ENCODE measurements around the gene NUDT4. TPM values are rescaled to one million over a fixed set of nuclear protein-coding genes. Genes with fewer than 3 reads are reported as not detected.
"Not testable (repeated sequence)": the region's sequence is repeated elsewhere in the genome, so short reads cannot be mapped to it uniquely, and the experiment has no call there.

NUDT4 gene
- total and polyA plus RNA-seq, 10 of the 15 experiments (the other 5 are each of a cell fraction or from before 2014, with no cell fraction given): 26.6 to 91.6 (median 63.1) TPM

GRCh38 chr12:93412396-93412795 is 34.7 kb downstream of the NUDT4 start:
- POLR2A ChIA-PET; H3K9ac ChIP-seq (ENCODE audit: control insufficient read depth, insufficient read depth, low read length); H3K4me3 ChIP-seq; in situ Hi-C loops (cut with MboI); H3K27me3 ChIP-seq (replicated peaks in 1 of 2; ENCODE audit: control insufficient read depth in 2 of 2, insufficient read depth in 2 of 2, low read length in 1 of 2); RAD21 ChIA-PET (ENCODE audit: unreplicated experiment); H3K4me2 ChIP-seq (ENCODE audit: control insufficient read depth, insufficient read depth); H4K20me1 ChIP-seq (ENCODE audit: control insufficient read depth, insufficient read depth); FAIRE-seq; ATAC-seq; BruUV-seq (replicated peaks); DNase-seq (ENCODE audit: low read depth, low spot score); H3K27ac ChIP-seq (ENCODE audit: control insufficient read depth, insufficient read depth); H3K9me3 ChIP-seq (replicated peaks; ENCODE audit: control insufficient read depth, insufficient read depth, low read length); H2AFZ ChIP-seq (ENCODE audit: control insufficient read depth, low read depth, low read length); intact Hi-C loops (cut with micrococcal nuclease; ENCODE audit: unreplicated experiment): not testable (repeated sequence)
- 97% methylated on average over 8 of the region's 8 CpGs for WGBS (ENCODE audit: insufficient coverage, insufficient replicate concordance, low lambda C conversion rate, missing lambda C conversion rate)
- Histone ChIP-seq H3K4me1 (ENCODE audit: control insufficient read depth, insufficient read depth, low read length) (peaks cover 27% of the 10 kb centered on the region), H3K36me3 (ENCODE audit: control insufficient read depth in 2 of 2, insufficient read depth in 2 of 2, low read length in 1 of 2) (peaks cover 1 to 14% of the 10 kb centered on the region in 2 experiments; a peak in 2 of 4 replicates), H3K79me2 (ENCODE audit: control insufficient read depth, insufficient read depth, low read length) (peaks cover 55% of the 10 kb centered on the region)
- CTCF ChIA-PET: interaction anchor here (1.2 to 8.8 kb wide), 3 partner anchors 10 to 424 kb away, joined by 3 to 166 read pairs (median 4); no protein-coding TSS in a partner anchor
- SMC1A ChIA-PET (ENCODE audit: uncharacterized antibody, unreplicated experiment): interaction anchor here (0.6 to 4.1 kb wide), 5 partner anchors 9 to 433 kb away, joined by 3 to 36 read pairs (median 3); no protein-coding TSS in a partner anchor

DNA sequence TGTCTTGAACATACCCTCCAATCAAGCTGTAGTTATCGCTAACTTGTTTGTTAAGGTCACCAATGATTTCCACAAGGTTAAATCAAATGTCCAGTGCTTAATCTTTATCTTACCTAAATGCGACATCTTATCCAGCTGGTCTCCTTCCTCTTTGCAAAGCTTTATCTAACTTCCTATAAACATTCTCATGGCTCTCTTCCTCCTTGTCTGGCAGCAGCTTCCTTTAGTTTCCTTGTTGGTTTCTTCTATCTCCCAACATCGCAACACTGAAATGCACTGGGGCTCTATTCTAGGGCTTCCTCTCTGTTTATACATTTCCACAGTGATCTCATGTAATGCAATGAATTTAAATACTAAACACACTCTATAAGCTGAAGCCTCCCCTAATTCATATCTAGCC is 35.3 kb downstream of the NUDT4 start:
- ChIA-PET CTCF (interaction anchor here (1.2 to 8.8 kb wide), 6 partner anchors 9 to 425 kb away, joined by 3 to 166 read pairs (median 11); no protein-coding TSS in a partner anchor), POLR2A (no interaction called here), RAD21 (ENCODE audit: unreplicated experiment) (interaction anchor here (0.8 kb wide), 1 partner anchor 30 kb away, joined by 4 read pairs; no protein-coding TSS in a partner anchor), SMC1A (ENCODE audit: uncharacterized antibody, unreplicated experiment) (interaction anchor here (0.6 to 4.1 kb wide), 8 partner anchors 10 to 434 kb away, joined by 3 to 36 read pairs (median 3); no protein-coding TSS in a partner anchor)
- Histone ChIP-seq H3K9ac (ENCODE audit: control insufficient read depth, insufficient read depth, low read length) (no peak overlapping the region), H2AFZ (ENCODE audit: control insufficient read depth, low read depth, low read length) (no peak overlapping the region), H3K4me1 (ENCODE audit: control insufficient read depth, insufficient read depth, low read length) (peaks cover 29% of the 10 kb centered on the region), H3K9me3 (replicated peaks; ENCODE audit: control insufficient read depth, insufficient read depth, low read length) (no peaks in the 10 kb centered on the region), H3K27me3 (replicated peaks in 1 of 2; ENCODE audit: control insufficient read depth in 2 of 2, insufficient read depth in 2 of 2, low read length in 1 of 2) (no peaks in the 10 kb centered on the region), H3K79me2 (ENCODE audit: control insufficient read depth, insufficient read depth, low read length) (peaks cover 62% of the 10 kb centered on the region), H4K20me1 (ENCODE audit: control insufficient read depth, insufficient read depth) (no peaks in the 10 kb centered on the region), H3K36me3 (ENCODE audit: control insufficient read depth in 2 of 2, insufficient read depth in 2 of 2, low read length in 1 of 2) (peaks cover 1 to 7% of the 10 kb centered on the region in 2 experiments; a peak in 2 of 4 replicates), H3K4me2 (ENCODE audit: control insufficient read depth, insufficient read depth) (no peak overlapping the region), H3K4me3 (no peak overlapping the region), H3K27ac (ENCODE audit: control insufficient read depth, insufficient read depth) (no peak overlapping the region)
- no peak for FAIRE-seq
- no peak for DNase-seq (ENCODE audit: low read depth, low spot score)
- no TSS peak for BruUV-seq (replicated peaks)
- intact Hi-C loops (cut with micrococcal nuclease; ENCODE audit: unreplicated experiment) (no loop called here), in situ Hi-C loops (cut with MboI) (no loop called here)
- TF ChIP-seq SIN3A (IDR thresholded peaks at IDR 0.05; ENCODE audit: low read depth, low read length) (no peak), SRF (IDR thresholded peaks at IDR 0.05; ENCODE audit: low read depth in 2 of 2, low read length in 2 of 2) (no peak), ESRRA (IDR thresholded peaks at IDR 0.05; ENCODE audit: low read length) (no peak), SP1 (IDR thresholded peaks at IDR 0.05; ENCODE audit: low read depth, low read length) (no peak), SUZ12 (IDR thresholded peaks at IDR 0.05; ENCODE audit: unreplicated experiment) (no peak), ETV6 (conservative IDR thresholded peaks at IDR 0.05 in 1 of 2, IDR thresholded peaks at IDR 0.05 in 1 of 2; ENCODE audit: borderline replicate concordance in 1 of 2, low read depth in 1 of 2) (no peak), MTA2 (IDR thresholded peaks at IDR 0.05; ENCODE audit: low read depth) (no peak), KAT2A (conservative IDR thresholded peaks at IDR 0.05; ENCODE audit: control insufficient read depth, low read depth, low read length) (no peak), SUPT20H (IDR thresholded peaks at IDR 0.05; ENCODE audit: borderline replicate concordance, control insufficient read depth, low read depth, low read length) (no peak), JUND (IDR thresholded peaks at IDR 0.05; ENCODE audit: low read depth, low read length) (no peak), BCL11A (IDR thresholded peaks at IDR 0.05; ENCODE audit: low read depth, low read length) (no peak)
- TF ChIP-seq, protein P1, sequence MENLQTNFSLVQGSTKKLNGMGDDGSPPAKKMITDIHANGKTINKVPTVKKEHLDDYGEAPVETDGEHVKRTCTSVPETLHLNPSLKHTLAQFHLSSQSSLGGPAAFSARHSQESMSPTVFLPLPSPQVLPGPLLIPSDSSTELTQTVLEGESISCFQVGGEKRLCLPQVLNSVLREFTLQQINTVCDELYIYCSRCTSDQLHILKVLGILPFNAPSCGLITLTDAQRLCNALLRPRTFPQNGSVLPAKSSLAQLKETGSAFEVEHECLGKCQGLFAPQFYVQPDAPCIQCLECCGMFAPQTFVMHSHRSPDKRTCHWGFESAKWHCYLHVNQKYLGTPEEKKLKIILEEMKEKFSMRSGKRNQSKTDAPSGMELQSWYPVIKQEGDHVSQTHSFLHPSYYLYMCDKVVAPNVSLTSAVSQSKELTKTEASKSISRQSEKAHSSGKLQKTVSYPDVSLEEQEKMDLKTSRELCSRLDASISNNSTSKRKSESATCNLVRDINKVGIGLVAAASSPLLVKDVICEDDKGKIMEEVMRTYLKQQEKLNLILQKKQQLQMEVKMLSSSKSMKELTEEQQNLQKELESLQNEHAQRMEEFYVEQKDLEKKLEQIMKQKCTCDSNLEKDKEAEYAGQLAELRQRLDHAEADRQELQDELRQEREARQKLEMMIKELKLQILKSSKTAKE (IDR thresholded peaks at IDR 0.05; ENCODE audit: low read depth, poor library complexity, severe bottlenecking): no peak
- ATAC-seq: no peak
- 85% methylated on average over 3 of the region's 3 CpGs for WGBS (ENCODE audit: insufficient coverage, insufficient replicate concordance, low lambda C conversion rate, missing lambda C conversion rate)

Measured in GM12878 (cell line).